NCI-H146 (cell line): Measurements from ENCODE around the gene GPR32.
"Not testable (repeated sequence)": the region's sequence is repeated elsewhere in the genome, so short reads cannot be mapped to it uniquely, and the experiment has no call there.

Experiments
- DNase-seq: peaks from one replicate; lab custom pipeline; 2025; lab: John Stamatoyannopoulos, UW

GPR32 gene

DNA sequence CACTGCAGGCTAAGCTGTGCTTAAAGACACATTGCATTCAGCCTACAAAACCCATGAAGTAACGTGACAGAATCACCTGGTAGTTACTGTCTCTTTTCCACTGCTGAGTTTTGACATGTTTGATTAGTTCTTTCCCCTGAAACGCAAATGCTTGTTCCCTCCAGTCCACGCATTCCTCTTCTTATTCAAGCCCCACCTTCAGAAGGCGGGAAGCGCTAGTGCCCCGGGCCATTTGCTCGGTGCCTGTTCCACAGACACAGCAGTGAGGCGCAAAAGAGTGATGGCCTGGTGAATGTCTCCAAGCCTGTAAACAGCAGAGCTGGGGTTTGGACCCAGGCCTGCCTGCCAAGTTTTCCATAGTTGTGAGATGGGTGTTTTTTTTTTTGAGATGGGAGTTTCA lies 30.8 kb downstream of the GPR32 start:
- no peak for DNase-seq

- peak; percentile 76 for DNase-seq
These were observed 33.6 kb downstream of the GPR32 start for GRCh38 chr19:50803633-50804419.

DNA sequence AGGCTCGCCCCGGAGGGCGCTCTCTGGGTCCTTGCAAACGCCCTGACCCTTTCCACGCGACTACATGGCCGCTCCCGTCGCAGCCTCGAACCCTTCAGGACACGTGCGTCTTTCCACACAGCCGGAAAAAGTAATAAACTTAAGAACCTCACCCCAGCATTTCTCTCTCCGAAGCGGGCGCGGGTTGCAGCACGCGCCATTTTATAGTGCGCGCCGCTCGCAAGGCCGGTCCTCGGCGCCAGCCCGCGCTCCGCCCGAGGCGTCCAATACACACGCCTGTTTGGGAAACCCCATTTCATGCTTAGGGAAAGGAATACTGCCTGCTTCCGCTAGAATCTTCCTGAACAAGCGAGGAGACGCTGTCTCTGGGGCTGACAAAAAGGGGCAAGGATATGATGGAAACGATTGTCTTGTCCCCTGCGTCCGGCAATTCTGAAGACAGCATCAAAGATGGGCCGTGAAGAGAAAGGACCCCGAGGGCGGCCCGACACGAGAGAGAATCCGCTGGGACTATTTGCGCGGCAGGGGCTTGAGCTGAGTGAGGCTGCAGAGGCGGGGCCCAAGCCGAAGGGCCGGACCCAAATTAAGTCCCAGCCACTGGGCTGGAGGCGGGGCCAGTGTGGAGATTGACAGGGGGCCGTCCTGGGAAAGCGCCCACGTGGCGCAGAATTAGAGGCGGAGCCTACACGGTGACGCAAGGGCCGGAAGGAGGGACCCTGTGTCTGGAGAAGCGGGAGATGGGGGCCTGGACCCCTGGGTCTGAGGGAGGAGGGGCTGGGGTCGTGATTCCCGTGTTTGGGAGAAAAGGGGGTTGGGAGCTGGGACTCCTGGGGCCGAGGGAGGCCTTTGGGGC lies 34.4 kb downstream of the GPR32 start:
- peak; percentile 100 for DNase-seq

GRCh38 chr19:50808856-50809255 lies 38.6 kb downstream of the GPR32 start:
- DNase-seq = no peak

GRCh38 chr19:50811622-50812238 lies 41.5 kb downstream of the GPR32 start:
- not testable (repeated sequence) for DNase-seq

DNA sequence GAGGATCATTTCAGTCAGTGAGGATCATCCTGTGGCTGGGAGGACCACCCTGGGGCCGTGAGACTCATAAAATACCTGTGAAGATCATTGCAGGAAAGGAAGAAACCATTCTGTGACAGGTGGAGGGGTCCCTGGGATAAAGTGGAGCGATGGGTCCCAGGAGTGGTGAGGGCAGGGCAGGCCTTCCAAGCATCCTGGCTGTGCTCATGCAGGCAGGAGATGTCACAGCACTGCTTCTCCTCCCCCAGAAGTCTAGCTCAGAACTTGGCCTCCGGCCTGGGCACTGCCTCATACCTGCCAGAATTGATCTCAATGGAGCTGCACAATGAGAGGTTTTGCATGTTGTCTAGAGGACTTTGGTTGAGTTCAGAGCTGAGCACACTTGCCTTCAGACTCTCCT lies 42.2 kb downstream of the GPR32 start:
- DNase-seq = no peak

DNA sequence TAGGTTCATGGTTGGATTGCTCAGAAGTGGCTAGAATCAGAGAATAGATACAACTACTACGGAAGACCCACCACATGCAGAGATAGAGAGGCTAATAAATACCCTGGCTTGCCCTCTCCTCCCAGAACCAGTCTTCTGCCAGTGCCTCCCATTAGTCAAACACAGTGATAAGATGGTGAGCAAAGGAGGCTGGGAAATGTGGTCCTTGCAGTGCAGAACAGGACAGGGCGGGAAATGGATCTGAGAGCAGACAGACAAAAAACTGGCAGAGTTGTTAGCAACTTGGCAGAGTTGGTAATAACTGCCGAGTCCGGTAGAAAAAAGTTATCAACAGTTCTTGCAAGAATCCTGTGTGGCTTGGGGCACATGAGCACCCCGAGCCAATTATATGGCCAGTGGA lies 44.6 kb downstream of the GPR32 start:
- DNase-seq = no peak

DNA sequence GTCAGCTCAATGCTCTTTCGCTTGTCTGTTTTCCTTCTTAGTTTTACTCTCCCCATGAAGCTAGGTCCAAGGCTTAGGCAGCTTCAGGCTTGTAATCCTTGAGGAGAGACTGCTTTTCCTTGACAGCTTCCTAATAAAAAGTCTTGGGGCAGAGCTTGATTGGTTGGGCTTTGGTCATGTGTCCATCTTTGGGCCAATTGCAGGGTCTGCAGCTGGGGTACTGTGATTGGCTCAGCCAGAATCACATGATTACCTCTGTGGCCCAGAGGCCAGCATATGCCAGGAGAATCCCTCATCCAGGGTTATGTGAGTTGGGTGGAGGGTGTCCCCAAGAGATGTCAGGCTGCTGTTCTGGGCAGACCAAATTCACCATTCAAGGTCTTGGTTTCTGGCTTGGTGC lies 45.2 kb downstream of the GPR32 start:
- no peak for DNase-seq

DNA sequence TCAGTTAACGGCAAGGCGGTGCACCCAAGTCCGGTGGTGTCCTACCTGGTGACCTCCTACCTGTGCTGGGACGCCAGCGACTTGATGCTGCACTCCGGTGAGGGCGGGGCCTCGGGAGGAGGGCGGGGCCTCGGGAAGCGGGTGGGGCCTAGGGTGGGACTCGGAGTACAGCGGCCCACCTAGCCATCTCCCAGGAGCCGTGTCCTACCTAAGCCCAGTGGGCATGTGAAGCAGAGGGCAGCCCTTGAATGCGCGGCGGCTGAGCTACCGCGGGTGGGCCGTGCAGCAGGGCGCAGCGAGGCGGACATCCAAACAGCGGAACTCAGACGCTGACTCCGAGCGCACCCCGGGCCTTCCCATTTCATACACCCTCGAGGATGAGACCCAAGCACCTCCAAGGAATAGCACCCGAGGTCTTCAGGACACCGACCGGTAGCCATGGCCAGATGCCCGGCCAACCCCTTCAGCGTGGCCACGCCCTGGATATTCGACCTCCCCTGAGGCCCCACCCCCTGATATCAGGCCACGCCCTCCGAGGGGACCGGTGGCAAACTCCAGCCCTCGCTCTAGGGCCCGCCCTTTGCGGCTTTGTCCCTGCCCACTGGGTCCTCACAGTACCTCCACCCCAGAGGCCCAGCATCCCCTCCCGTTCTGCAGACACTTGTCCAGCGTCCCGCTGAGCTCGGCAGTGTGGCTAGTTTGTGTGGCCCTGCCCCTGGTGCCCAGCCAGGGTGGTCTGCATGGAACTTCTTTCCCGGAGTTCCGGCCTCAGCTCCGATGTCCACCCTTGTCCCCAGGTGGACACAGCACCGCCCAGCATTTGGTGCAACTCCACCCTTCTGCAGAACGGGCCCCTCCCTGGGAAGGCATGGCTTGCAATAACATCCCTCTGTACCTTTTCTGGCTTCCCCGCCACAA lies 47.9 kb downstream of the GPR32 start:
- peak; percentile 96 for DNase-seq

GRCh38 chr19:50818859-50819472 lies 48.7 kb downstream of the GPR32 start:
- DNase-seq = peak; percentile 88

DNA sequence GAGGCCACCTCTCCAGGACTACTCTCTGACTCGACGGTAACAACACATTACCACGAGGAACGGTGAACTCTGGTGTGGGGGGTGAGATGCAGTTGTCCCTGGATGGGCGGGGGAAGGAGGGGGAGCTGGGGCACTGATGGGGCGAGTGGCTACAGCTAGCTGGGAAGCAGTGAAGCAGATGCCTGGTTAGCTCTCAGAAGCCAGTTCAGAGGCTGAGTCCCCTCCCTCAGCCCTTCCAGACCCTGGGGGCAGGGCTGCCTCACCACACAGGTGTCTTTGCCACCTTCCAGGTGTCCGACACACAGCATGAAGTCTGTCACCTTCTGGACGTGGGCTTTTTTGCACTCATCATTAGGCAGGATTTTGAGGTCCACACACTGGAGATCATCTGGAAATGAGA lies 49.4 kb downstream of the GPR32 start:
- peak; percentile 60 for DNase-seq

DNA sequence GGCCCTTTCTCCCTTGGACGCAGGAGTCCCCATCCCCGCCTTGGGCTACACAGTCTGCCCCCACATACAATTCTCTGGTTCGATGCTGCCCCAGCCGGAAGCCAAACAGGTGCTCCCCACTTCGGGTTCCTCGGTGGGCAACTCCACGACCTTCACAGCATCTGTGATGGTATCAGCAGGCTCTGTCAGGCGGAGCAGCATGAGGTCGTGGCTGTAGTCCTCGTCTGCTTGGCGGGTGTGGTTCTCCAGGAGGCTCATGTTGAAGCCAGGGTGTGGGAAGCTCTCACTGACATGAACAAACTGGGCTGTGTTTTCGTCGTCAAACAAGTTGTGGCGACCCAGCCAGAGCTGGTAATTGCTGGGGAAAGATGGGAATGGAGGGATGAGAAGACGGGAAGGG lies 49.8 kb downstream of the GPR32 start:
- peak; percentile 37 for DNase-seq

GRCh38 chr19:50820549-50821247 lies 50.4 kb downstream of the GPR32 start:
- no peak for DNase-seq

- DNase-seq = no peak
These were observed 51.0 kb downstream of the GPR32 start for GRCh38 chr19:50821248-50821612.
